Adipocyte (in vitro differentiated cells): ENCODE data around the gene PLBD2.

Experiments
- DNase-seq: peaks from one replicate; pipeline ENCODE4 v3.0.0-alpha.2; 2015; ENCODE audit warnings: low read depth
- H3K27me3 ChIP-seq: replicated peaks from 2 replicates; pipeline ENCODE4 v1.7.0; 2013; ENCODE audit warnings: mild to moderate bottlenecking, low read length, moderate library complexity; ENCODE audit not compliant: control insufficient read depth, insufficient read depth
- H3K36me3 ChIP-seq: 2 replicates; pipeline ENCODE4 v1.7.0; 2013; ENCODE audit warnings: low read length, mild to moderate bottlenecking, moderate library complexity; ENCODE audit not compliant: control insufficient read depth, insufficient read depth, severe bottlenecking
- H3K4me1 ChIP-seq: 2 replicates; pipeline ENCODE4 v1.7.0; 2013; ENCODE audit warnings: mild to moderate bottlenecking, low read length, moderate library complexity; ENCODE audit not compliant: control insufficient read depth, insufficient read depth
- H3K4me3 ChIP-seq: 2 replicates; pipeline ENCODE4 v1.7.0; 2013; ENCODE audit warnings: mild to moderate bottlenecking, low read length, moderate library complexity
- H3K9ac ChIP-seq: 2 replicates; pipeline ENCODE4 v1.7.0; 2013; ENCODE audit warnings: mild to moderate bottlenecking, low read length, moderate library complexity
- H3K9me3 ChIP-seq: 2 replicates; pipeline ENCODE4 v1.7.0; 2013; ENCODE audit warnings: mild to moderate bottlenecking, low read length, moderate library complexity; ENCODE audit not compliant: control insufficient read depth

The PLBD2 gene

GRCh38 chr12:113358381-113359132, at the start of gene PLBD2:
PLBD2 (plus strand) TSS chr12:113358587; CDS start chr12:113358601, 14 bp downstream.
- Histone ChIP-seq H3K36me3 (no peaks in the 10 kb centered on the region), H3K9ac (peak within 1 kb of the TSS; percentile 89), H3K27me3 (no peaks in the 10 kb centered on the region), H3K4me1 (peaks cover 24% of the 10 kb centered on the region), H3K4me3 (peak within 1 kb of the TSS; percentile 92), H3K9me3 (no peaks in the 10 kb centered on the region)
- peak; percentile 97 for DNase-seq

GRCh38 chr12:113310489-113310888, 47.9 kb upstream of the PLBD2 start:
- Histone ChIP-seq H3K4me1 (peaks cover 9% of the 10 kb centered on the region), H3K27me3 (no peaks in the 10 kb centered on the region), H3K4me3 (no peak overlapping the region), H3K9me3 (no peaks in the 10 kb centered on the region), H3K9ac (no peak overlapping the region), H3K36me3 (peaks cover 14% of the 10 kb centered on the region)
- peak; percentile 4 for DNase-seq

- H3K4me3 ChIP-seq: no peak overlapping the region
These were observed 44.3 kb upstream of the PLBD2 start for GRCh38 chr12:113314121-113314529.

GRCh38 chr12:113315358-113315757, 43.0 kb upstream of the PLBD2 start:
- H3K9ac ChIP-seq: no peak overlapping the region
- H3K9me3 ChIP-seq: no peaks in the 10 kb centered on the region
- H3K4me3 ChIP-seq: no peak overlapping the region
- H3K4me1 ChIP-seq: peaks cover 9% of the 10 kb centered on the region
- DNase-seq: no peak
- H3K36me3 ChIP-seq: peaks cover 19% of the 10 kb centered on the region
- no peaks in the 10 kb centered on the region for H3K27me3 ChIP-seq

More at GRCh38 chr12:113314121-113314529, 44.3 kb upstream of the PLBD2 start:
- Histone ChIP-seq H3K4me1 (peaks cover 9% of the 10 kb centered on the region), H3K9ac (peak overlapping the region; percentile 7), H3K36me3 (peaks cover 25% of the 10 kb centered on the region), H3K27me3 (no peaks in the 10 kb centered on the region), H3K9me3 (no peaks in the 10 kb centered on the region)
- DNase-seq: no peak

GRCh38 chr12:113316155-113316554, 42.2 kb upstream of the PLBD2 start:
- Histone ChIP-seq H3K9ac (no peak overlapping the region), H3K27me3 (no peaks in the 10 kb centered on the region), H3K36me3 (peaks cover 24% of the 10 kb centered on the region), H3K4me1 (peaks cover 9% of the 10 kb centered on the region), H3K9me3 (no peaks in the 10 kb centered on the region), H3K4me3 (no peak overlapping the region)
- DNase-seq: no peak

GRCh38 chr12:113317122-113317521, 41.3 kb upstream of the PLBD2 start:
- Histone ChIP-seq H3K4me1 (peaks cover 9% of the 10 kb centered on the region), H3K9ac (no peak overlapping the region), H3K27me3 (no peaks in the 10 kb centered on the region), H3K9me3 (no peaks in the 10 kb centered on the region), H3K36me3 (peaks cover 24% of the 10 kb centered on the region), H3K4me3 (no peak overlapping the region)
- no peak for DNase-seq

GRCh38 chr12:113318046-113318656, 40.2 kb upstream of the PLBD2 start:
- Histone ChIP-seq H3K9me3 (no peaks in the 10 kb centered on the region), H3K27me3 (no peaks in the 10 kb centered on the region), H3K9ac (no peak overlapping the region), H3K4me3 (no peak overlapping the region), H3K36me3 (peaks cover 24% of the 10 kb centered on the region), H3K4me1 (peaks cover 9% of the 10 kb centered on the region)
- no peak for DNase-seq

- no peak for DNase-seq
- no peak overlapping the region for H3K4me3 ChIP-seq
- H3K9me3 ChIP-seq: no peaks in the 10 kb centered on the region
- H3K4me1 ChIP-seq: peaks cover 8% of the 10 kb centered on the region
- H3K27me3 ChIP-seq: no peaks in the 10 kb centered on the region
- no peak overlapping the region for H3K9ac ChIP-seq
- H3K36me3 ChIP-seq: peaks cover 24% of the 10 kb centered on the region
These were observed 39.3 kb upstream of the PLBD2 start for GRCh38 chr12:113318900-113319628.

GRCh38 chr12:113320401-113320800, 38.0 kb upstream of the PLBD2 start:
- no peaks in the 10 kb centered on the region for H3K27me3 ChIP-seq
- H3K9me3 ChIP-seq: no peaks in the 10 kb centered on the region
- DNase-seq: no peak
- no peak overlapping the region for H3K4me3 ChIP-seq
- H3K36me3 ChIP-seq: peaks cover 24% of the 10 kb centered on the region
- H3K4me1 ChIP-seq: no peaks in the 10 kb centered on the region
- no peak overlapping the region for H3K9ac ChIP-seq

GRCh38 chr12:113322343-113322742, 36.0 kb upstream of the PLBD2 start:
- Histone ChIP-seq H3K4me3 (no peak overlapping the region), H3K9ac (no peak overlapping the region), H3K4me1 (peaks cover 15% of the 10 kb centered on the region), H3K36me3 (peaks cover 22% of the 10 kb centered on the region), H3K27me3 (no peaks in the 10 kb centered on the region), H3K9me3 (no peaks in the 10 kb centered on the region)
- DNase-seq: peak; percentile 43

GRCh38 chr12:113325916-113326315, 32.5 kb upstream of the PLBD2 start:
- DNase-seq: peak; percentile 61
- H3K27me3 ChIP-seq: no peaks in the 10 kb centered on the region
- no peaks in the 10 kb centered on the region for H3K9me3 ChIP-seq
- peak overlapping the region; percentile 49 for H3K9ac ChIP-seq
- peaks cover 2% of the 10 kb centered on the region for H3K36me3 ChIP-seq
- H3K4me3 ChIP-seq: no peak overlapping the region
- peaks cover 15% of the 10 kb centered on the region for H3K4me1 ChIP-seq
